Measurements from ENCODE around the gene ARHGAP22.

The ARHGAP22 gene

GRCh38 chr10:48606530-48607355, 1.9 kb upstream of the ARHGAP22 start:
- DNase-seq, result no peak

- no peak for DNase-seq
These were observed 1.1 kb upstream of the ARHGAP22 start for GRCh38 chr10:48605786-48606529.

DNA sequence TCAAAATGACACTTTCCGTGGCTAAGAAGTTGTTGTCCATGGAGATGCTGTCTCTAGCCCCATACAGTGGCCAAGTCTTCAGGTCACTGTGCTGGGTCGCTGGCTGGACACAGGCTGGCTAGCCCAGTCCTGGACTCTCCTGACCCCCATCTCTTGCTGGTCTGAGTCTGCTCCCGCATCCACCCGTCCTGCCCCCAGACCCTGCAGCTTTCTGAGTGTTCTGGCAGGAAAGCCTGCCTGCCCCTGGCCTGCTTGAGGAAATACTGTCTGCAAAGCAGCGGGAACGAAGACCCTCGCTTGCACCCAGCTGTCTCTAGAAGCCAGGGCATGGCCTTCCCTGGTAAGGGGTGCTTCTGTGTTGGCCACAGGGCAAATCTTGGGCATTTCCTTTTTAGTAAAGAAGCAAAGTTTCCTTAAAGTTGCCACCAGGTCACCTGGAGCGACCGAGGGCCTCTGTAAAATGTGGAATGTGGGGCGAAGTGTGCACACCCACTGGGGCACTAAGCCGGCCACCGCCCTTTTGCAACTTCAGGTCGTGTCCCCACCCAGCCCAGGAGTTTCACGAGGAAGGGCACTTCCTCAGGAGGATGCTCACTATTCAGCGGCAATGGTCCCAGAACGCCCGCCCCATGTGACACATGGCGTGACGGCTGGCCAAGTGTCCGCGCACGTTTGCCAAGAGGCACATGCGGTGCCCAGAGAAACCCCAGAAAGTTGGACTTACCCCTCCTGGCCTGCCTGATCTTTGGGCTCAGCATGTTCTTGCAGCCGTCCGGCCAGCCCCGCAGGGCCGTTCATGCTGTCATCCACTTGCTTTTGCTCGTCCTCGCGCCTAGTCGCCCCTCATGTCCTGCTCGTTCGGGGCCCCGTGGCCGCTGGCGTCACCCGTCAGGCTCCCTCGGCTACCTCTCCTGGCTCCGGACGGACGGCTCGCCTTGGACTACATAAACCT, 558 bp downstream of the ARHGAP22 start:
- DNase-seq, result no peak

GRCh38 chr10:48603421-48604038, 1.3 kb downstream of the ARHGAP22 start:
- DNase-seq, result no peak

DNA sequence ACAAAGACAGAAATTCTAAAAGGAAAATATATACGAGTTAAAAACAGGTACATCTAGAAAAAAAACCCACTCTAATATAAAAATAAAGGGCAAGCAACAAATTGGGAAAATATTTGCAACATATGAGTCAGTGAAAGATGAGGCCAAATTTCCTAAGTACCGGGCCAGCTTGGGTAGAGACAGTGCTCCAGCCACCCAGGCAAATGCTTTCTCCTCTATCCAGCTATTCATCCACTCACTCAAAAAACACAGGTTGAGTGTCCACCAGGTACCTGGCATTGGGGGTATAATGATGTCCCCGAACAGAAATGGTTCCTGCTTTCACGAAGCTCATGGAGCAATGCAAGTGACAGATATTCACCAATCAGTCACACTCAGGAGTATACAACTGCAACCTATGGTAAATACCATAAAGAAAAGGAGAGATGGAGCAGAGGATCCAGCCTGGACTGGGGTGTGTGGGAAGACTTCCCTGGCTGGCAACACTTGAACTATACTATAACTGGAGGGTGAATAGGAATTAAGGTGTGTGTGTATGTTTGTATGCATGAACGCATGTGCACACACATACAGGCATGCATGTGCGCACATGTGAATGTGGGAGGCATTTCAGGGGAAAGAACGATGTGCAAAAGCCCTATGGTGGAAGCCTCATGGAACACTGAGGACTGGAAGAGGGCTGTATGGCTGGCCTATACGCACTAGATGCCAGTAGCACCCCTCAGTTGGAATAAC, 2.3 kb downstream of the ARHGAP22 start:
- DNase-seq, result no peak

GRCh38 chr10:48601789-48602188, 3.1 kb downstream of the ARHGAP22 start:
- DNase-seq, result no peak

DNA sequence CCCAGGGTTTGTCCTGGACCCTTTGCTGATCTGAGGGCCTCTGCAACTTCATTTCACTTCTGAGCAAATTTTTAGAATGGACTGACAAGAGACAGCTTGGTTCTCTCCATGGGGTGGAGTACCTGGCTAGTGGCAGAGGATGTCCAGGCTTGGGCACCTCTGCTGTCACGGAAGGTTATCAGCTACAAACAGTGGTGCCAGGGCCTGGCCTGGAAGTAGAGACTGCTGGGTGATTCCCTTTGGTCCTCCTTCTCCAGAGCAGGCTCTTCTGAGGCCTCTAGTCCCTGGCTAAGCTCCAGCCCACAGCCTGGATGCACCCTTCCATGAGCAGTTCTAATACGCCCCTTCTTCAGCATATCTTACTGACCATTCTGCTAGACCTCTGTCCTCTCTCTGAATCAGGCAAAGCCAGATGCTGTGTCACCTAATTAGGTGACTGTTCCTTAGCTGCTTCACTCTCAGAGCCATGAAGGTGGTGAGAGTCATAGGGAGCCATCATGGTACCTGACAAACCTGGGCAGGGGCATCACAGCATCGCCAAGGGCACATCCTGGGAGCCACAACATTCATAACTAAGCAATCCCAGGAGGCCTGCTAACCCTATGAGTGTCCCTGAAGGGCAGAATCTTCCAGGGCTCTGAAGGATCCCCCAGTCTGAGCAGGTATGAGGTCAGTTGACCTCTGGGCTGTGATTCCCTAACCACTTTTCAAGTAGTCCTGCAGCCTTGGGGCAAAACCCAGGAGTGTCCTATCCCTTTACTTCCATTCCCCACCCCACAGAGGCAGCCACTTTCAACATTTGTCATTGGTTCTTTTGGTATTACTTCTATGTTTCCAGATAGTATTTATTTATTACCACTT, 4.0 kb downstream of the ARHGAP22 start:
- DNase-seq, result no peak

- DNase-seq, result no peak
These were observed 5.1 kb downstream of the ARHGAP22 start for GRCh38 chr10:48599830-48600134.

- no peak for DNase-seq
These were observed 5.7 kb downstream of the ARHGAP22 start for GRCh38 chr10:48598936-48599829.

GRCh38 chr10:48598243-48598935, 6.5 kb downstream of the ARHGAP22 start:
- DNase-seq, result no peak

DNA sequence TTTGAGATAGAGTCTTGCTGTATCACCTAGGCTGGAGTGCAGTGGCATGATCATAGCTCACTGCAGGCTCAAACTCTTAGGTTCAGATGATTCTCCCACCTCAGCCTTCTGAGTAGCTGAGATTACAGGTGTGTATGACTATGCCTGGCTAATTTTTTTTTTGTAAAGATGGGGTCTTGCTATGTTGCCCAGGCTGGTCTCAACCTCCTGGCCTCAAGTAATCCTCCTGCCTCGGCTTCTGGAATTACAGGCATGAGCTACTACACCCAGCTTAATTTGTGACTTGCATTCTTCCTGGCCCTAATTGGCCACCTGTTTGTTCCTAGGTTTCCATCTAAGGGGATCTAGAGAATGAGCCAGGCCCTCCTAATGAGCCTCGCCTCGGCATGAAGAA, 9.3 kb downstream of the ARHGAP22 start:
- DNase-seq, result no peak

- DNase-seq, result no peak
These were observed 9.9 kb downstream of the ARHGAP22 start for GRCh38 chr10:48594803-48595538.

- DNase-seq, result no peak
These were observed 10.5 kb downstream of the ARHGAP22 start for GRCh38 chr10:48594371-48594770.

DNA sequence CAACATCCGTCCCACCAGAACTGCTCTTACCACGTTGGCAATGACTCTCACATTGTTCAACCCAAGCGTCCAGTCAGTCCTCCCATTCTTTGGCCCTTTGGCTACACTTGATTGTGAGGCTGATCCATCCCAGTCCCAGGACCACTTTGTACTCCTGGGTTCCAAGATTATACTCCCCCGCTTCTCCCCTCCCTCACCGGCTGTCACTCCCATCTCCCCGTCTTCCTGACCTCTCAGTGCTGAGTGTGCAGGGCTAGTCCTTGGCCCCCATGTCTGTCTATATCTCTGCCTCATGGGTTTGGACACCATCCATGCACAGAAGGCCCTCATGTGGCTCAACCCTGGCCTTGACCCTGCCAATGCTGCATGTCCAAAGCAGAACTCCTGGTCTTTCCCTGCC, 12.5 kb downstream of the ARHGAP22 start:
- DNase-seq, result no peak

DNA sequence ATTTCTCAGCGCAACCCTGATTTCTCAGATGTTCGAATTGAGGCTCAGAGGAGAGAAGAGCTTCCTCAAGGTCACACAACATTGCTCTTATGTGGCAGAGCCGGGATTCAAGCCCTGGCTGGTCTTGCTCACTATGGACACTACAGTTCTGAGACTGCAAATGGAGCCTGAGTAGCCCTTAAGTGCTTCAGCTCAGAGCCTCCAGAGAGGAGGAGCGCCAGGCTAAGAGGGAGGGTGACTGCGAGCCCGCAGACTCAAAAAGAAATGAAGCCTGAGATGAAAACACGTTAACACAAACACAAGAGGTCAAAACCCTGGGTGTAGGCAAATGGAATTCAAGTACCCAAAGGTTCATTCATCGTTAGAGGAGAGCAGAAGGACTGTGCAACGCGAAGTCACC, 13.9 kb downstream of the ARHGAP22 start:
- DNase-seq, result no peak

DNA sequence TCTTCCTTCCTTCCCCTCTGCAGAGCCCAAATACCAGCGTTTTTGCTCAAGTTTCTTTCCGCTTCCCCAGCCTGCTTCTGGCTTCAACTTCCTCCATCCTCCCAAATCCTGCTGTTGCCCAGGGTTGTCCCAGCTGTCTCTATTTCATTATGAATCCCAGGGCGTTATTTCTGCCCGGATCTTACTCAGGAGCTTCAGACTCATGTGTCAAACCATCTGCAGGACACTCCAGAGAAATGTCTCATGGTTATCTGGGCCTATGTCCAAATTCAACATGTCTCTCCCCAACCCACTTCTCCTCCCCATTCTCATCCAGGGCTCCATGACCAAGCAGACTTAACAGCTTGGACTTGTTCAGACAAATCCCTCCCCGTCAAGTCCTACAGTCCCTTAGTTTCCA, 15.6 kb downstream of the ARHGAP22 start:
- DNase-seq, result no peak

DNA sequence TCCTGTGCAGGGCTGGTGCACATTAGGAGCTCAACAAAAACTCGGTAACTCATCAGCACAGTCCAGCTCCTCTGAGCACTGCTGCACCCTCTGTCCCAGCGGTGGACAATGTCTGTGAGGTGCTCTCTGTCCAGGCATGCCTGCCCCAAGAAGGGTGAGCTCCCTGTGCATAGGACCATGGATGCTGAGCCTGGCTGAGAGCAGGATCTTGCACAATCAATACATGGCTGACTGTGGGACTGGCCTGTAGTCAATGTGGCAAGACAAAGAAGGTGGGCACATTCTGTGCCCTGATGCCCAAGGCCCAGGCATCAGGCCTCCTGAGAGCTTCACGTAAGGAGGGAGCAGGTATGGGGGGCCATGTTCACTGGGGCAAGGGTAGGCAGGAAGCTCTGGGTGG, 17.1 kb downstream of the ARHGAP22 start:
- DNase-seq, result no peak

- DNase-seq, result no peak
These were observed 17.8 kb downstream of the ARHGAP22 start for GRCh38 chr10:48587101-48587500.

- no peak for DNase-seq
These were observed 21.9 kb downstream of the ARHGAP22 start for GRCh38 chr10:48582970-48583369.

All from left hindlimb (tissue), 1 donor.